Upper lobe of left lung (tissue), 4 donors: ENCODE data around the gene RPL12.

Experiments
- EP300 ChIP-seq, 4 donors: sonication (generic); formaldehyde crosslinking; IDR thresholded peaks; one replicate each; pipeline ENCODE4 v1.5.1; 2017; ENCODE audit warnings: antibody characterized with exemption in 4 of 4, control low read depth in 2 of 4
- POLR2A ChIP-seq, 4 donors: fragments of 450-650 bp; IDR thresholded peaks; one replicate each; pipeline ENCODE4 v1.5.1; 2016 to 2017; ENCODE audit warnings: antibody characterized with exemption in 4 of 4, mild to moderate bottlenecking in 2 of 4

GRCh38 chr9:127473501-127473900, 22.3 kb upstream of the RPL12 start:
- TF ChIP-seq POLR2A (IDR thresholded peaks at IDR 0.05), result no peak
- TF ChIP-seq EP300 (IDR thresholded peaks at IDR 0.05), result no peak
